ENCODE data around the gene TENM4. TPM values are rescaled to one million over a fixed set of nuclear protein-coding genes. Genes with fewer than 3 reads are reported as not detected.
A peak's percentile ranks its signal among the peaks of the same experiment; 100 is the strongest.

The TENM4 gene
- total RNA-seq, 1 donor from 2014 or later = 43.2 TPM

- Mint-ChIP-seq H3K27ac (ENCODE audit: unreplicated experiment) (no peak overlapping the region), H3K4me1 (peaks cover 28% of the 10 kb centered on the region), H3K36me3 (ENCODE audit: low read depth) (peaks cover 3% of the 10 kb centered on the region), H3K9me3 (peaks cover 6% of the 10 kb centered on the region), H3K27me3 (ENCODE audit: low read depth) (no peaks in the 10 kb centered on the region), H3K4me3 (no peak overlapping the region)
- DNase-seq (ENCODE audit: low read depth, low spot score) = no peak
- TF ChIP-seq, protein P1, sequence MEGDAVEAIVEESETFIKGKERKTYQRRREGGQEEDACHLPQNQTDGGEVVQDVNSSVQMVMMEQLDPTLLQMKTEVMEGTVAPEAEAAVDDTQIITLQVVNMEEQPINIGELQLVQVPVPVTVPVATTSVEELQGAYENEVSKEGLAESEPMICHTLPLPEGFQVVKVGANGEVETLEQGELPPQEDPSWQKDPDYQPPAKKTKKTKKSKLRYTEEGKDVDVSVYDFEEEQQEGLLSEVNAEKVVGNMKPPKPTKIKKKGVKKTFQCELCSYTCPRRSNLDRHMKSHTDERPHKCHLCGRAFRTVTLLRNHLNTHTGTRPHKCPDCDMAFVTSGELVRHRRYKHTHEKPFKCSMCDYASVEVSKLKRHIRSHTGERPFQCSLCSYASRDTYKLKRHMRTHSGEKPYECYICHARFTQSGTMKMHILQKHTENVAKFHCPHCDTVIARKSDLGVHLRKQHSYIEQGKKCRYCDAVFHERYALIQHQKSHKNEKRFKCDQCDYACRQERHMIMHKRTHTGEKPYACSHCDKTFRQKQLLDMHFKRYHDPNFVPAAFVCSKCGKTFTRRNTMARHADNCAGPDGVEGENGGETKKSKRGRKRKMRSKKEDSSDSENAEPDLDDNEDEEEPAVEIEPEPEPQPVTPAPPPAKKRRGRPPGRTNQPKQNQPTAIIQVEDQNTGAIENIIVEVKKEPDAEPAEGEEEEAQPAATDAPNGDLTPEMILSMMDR (conservative IDR thresholded peaks at IDR 0.05) = no peak
Measured at GRCh38 chr11:79110321-79110720, 330.5 kb downstream of the TENM4 start.

- H3K4me3 Mint-ChIP-seq = no peak overlapping the region
- TF ChIP-seq, protein P1 (conservative IDR thresholded peaks at IDR 0.05) = no peak
- H3K27me3 Mint-ChIP-seq (ENCODE audit: low read depth) = no peaks in the 10 kb centered on the region
- H3K36me3 Mint-ChIP-seq (ENCODE audit: low read depth) = no peaks in the 10 kb centered on the region
- H3K27ac Mint-ChIP-seq (ENCODE audit: unreplicated experiment) = no peak overlapping the region
- DNase-seq (ENCODE audit: low read depth, low spot score) = no peak
- H3K9me3 Mint-ChIP-seq = peaks cover 3% of the 10 kb centered on the region
- peaks cover 24% of the 10 kb centered on the region for H3K4me1 Mint-ChIP-seq
Measured at GRCh38 chr11:79108851-79109250, 332.0 kb downstream of the TENM4 start.

DNA sequence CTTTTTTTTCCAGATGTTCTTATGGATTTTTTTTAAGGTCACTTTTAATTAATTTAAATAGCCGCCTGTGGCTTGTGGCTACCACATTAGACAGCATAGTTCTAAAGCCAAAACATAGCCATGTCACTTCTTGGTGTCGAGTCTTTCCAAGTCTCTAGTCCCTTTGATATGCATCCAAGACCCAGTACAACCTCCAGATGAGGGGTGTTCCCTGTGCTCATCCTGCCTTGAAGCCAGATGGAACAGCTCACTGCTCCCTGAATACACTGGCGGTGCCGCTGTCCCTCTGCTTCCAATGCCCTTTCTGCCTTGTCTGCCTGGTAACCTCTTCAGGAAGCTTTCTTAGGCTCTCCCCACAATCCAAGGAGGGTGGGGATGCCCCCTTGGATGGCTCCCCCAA is 338.0 kb downstream of the TENM4 start:
- Mint-ChIP-seq H3K36me3 (ENCODE audit: low read depth) (no peaks in the 10 kb centered on the region), H3K27ac (ENCODE audit: unreplicated experiment) (no peak overlapping the region), H3K4me1 (peaks cover 12% of the 10 kb centered on the region), H3K9me3 (no peaks in the 10 kb centered on the region), H3K27me3 (ENCODE audit: low read depth) (no peaks in the 10 kb centered on the region), H3K4me3 (no peak overlapping the region)
- TF ChIP-seq, protein P1 (conservative IDR thresholded peaks at IDR 0.05) = no peak
- DNase-seq (ENCODE audit: low read depth, low spot score) = no peak

GRCh38 chr11:79101656-79102055 is 339.2 kb downstream of the TENM4 start:
- Mint-ChIP-seq H3K4me3 (no peak overlapping the region), H3K9me3 (no peaks in the 10 kb centered on the region), H3K27me3 (ENCODE audit: low read depth) (no peaks in the 10 kb centered on the region), H3K36me3 (ENCODE audit: low read depth) (no peaks in the 10 kb centered on the region), H3K27ac (ENCODE audit: unreplicated experiment) (no peak overlapping the region), H3K4me1 (peaks cover 15% of the 10 kb centered on the region)
- no peak for DNase-seq (ENCODE audit: low read depth, low spot score)
- TF ChIP-seq, protein P1 (conservative IDR thresholded peaks at IDR 0.05) = no peak

GRCh38 chr11:79100093-79100910 is 340.5 kb downstream of the TENM4 start:
- Mint-ChIP-seq H3K36me3 (ENCODE audit: low read depth) (no peaks in the 10 kb centered on the region), H3K9me3 (no peaks in the 10 kb centered on the region), H3K27ac (ENCODE audit: unreplicated experiment) (no peak overlapping the region), H3K27me3 (ENCODE audit: low read depth) (no peaks in the 10 kb centered on the region), H3K4me1 (peaks cover 15% of the 10 kb centered on the region), H3K4me3 (no peak overlapping the region)
- TF ChIP-seq, protein P1 (conservative IDR thresholded peaks at IDR 0.05) = peak; percentile 74
- DNase-seq (ENCODE audit: low read depth, low spot score) = peak; percentile 38
